ENCODE data around the gene HINT3. TPM values are rescaled to one million over a fixed set of nuclear protein-coding genes. Genes with fewer than 3 reads are reported as not detected.

Gene HINT3
- total RNA-seq, 4 donors from 2014 or later = 31.0 to 54.8 (median 46.2) TPM

GRCh38 chr6:125939791-125940190, 16.8 kb upstream of the HINT3 start:
- Histone ChIP-seq H3K4me1 (no peaks in the 10 kb centered on the region), H3K36me3 (no peaks in the 10 kb centered on the region), H3K4me3 (no peak overlapping the region), H3K9me3 (no peaks in the 10 kb centered on the region), H3K27me3 (no peaks in the 10 kb centered on the region), H3K27ac (no peak overlapping the region)
- no peak for ATAC-seq
- 75 to 81% methylated on average over 2 of the region's 2 CpGs for WGBS, 2 donors (ENCODE audit: low coverage in 1 of 2)
- TF ChIP-seq POLR2A (IDR thresholded peaks at IDR 0.05) (no peak), EP300 (IDR thresholded peaks at IDR 0.05) (no peak), CTCF (IDR thresholded peaks at IDR 0.05) (no peak), POLR2AphosphoS5 (IDR thresholded peaks at IDR 0.05) (no peak)

GRCh38 chr6:125940247-125941041, 16.1 kb upstream of the HINT3 start:
- H3K9me3 ChIP-seq = no peaks in the 10 kb centered on the region
- no peaks in the 10 kb centered on the region for H3K36me3 ChIP-seq
- no peak overlapping the region for H3K27ac ChIP-seq
- no peaks in the 10 kb centered on the region for H3K4me1 ChIP-seq
- no peaks in the 10 kb centered on the region for H3K27me3 ChIP-seq
- no peak for TF ChIP-seq CTCF (IDR thresholded peaks at IDR 0.05)
- no peak for TF ChIP-seq POLR2AphosphoS5 (IDR thresholded peaks at IDR 0.05)
- no peak for TF ChIP-seq EP300 (IDR thresholded peaks at IDR 0.05)
- no peak for TF ChIP-seq POLR2A (IDR thresholded peaks at IDR 0.05)
- no peak for ATAC-seq
- no peak overlapping the region for H3K4me3 ChIP-seq
- 43 to 46% methylated on average over 4 to 5 of the region's 5 CpGs for WGBS, 2 donors (ENCODE audit: low coverage in 1 of 2)

GRCh38 chr6:125942672-125943527, 13.7 kb upstream of the HINT3 start:
- no peaks in the 10 kb centered on the region for H3K27me3 ChIP-seq
- ATAC-seq = no peak
- no peak overlapping the region for H3K4me3 ChIP-seq
- WGBS, 2 donors (ENCODE audit: low coverage in 1 of 2) = 87 to 95% methylated on average over 10 of the region's 10 CpGs
- no peak for TF ChIP-seq EP300 (IDR thresholded peaks at IDR 0.05)
- no peak for TF ChIP-seq POLR2A (IDR thresholded peaks at IDR 0.05)
- TF ChIP-seq POLR2AphosphoS5 (IDR thresholded peaks at IDR 0.05) = no peak
- no peak for TF ChIP-seq CTCF (IDR thresholded peaks at IDR 0.05)
- H3K4me1 ChIP-seq = peaks cover 0 to 3% (median 0%) of the 10 kb centered on the region in 3 donors
- no peaks in the 10 kb centered on the region for H3K9me3 ChIP-seq
- no peak overlapping the region for H3K27ac ChIP-seq
- no peaks in the 10 kb centered on the region for H3K36me3 ChIP-seq

GRCh38 chr6:125943528-125944433, 12.8 kb upstream of the HINT3 start:
- 73 to 74% methylated on average over 4 of the region's 4 CpGs for WGBS, 2 donors (ENCODE audit: low coverage in 1 of 2)
- Histone ChIP-seq H3K36me3 (no peaks in the 10 kb centered on the region), H3K9me3 (no peaks in the 10 kb centered on the region), H3K27ac (peak overlapping the region in 3 of 4 donors; percentile 19 to 39 (median 28)), H3K27me3 (no peaks in the 10 kb centered on the region), H3K4me1 (peaks cover 0 to 3% (median 0%) of the 10 kb centered on the region in 3 donors), H3K4me3 (no peak overlapping the region)
- ATAC-seq = no peak
- TF ChIP-seq EP300 (IDR thresholded peaks at IDR 0.05) (no peak), CTCF (IDR thresholded peaks at IDR 0.05) (no peak), POLR2A (IDR thresholded peaks at IDR 0.05) (no peak), POLR2AphosphoS5 (IDR thresholded peaks at IDR 0.05) (no peak)

Data from gastroesophageal sphincter (tissue), 4 donors.